Measurements from ENCODE around the gene CXCL13. TPM values are rescaled to one million over a fixed set of nuclear protein-coding genes. Genes with fewer than 3 reads are reported as not detected.

Gene CXCL13
- total and polyA plus RNA-seq, 2 of the 13 experiments (the other 11 are each of a cell fraction or from before 2014, with no cell fraction given): not detected

DNA sequence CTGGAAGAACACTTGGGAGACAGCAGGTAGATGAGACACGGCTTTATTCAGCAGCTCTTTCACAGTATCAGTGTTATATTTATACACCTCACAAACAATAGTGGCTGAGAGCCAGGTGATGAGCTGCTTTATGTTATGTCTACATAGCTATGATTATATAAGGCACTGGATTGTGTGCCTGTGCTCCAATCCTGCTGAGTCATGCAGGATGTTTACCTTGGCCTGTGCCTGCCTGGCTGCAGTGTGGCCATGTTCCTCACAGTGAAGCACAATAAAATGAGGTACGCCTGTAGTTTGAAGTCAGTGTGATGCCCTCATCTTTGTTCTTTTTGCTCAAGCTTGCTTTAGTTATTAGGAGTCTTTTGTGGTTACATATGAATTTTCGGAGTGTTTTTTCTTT, 31.3 kb downstream of the CXCL13 start (continued):
- TF ChIP-seq, protein P1, sequence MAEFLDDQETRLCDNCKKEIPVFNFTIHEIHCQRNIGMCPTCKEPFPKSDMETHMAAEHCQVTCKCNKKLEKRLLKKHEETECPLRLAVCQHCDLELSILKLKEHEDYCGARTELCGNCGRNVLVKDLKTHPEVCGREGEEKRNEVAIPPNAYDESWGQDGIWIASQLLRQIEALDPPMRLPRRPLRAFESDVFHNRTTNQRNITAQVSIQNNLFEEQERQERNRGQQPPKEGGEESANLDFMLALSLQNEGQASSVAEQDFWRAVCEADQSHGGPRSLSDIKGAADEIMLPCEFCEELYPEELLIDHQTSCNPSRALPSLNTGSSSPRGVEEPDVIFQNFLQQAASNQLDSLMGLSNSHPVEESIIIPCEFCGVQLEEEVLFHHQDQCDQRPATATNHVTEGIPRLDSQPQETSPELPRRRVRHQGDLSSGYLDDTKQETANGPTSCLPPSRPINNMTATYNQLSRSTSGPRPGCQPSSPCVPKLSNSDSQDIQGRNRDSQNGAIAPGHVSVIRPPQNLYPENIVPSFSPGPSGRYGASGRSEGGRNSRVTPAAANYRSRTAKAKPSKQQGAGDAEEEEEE (CRISPR knock-in tag; IDR thresholded peaks at IDR 0.05; ENCODE audit: borderline replicate concordance): no peak
- TF ChIP-seq MBD4 (IDR thresholded peaks at IDR 0.05; ENCODE audit: borderline replicate concordance, low read length) (no peak), CBFB (CRISPR knock-in tag; IDR thresholded peaks at IDR 0.05) (no peak), ZNF430 (CRISPR knock-in tag; IDR thresholded peaks at IDR 0.05) (no peak), PITX1 (CRISPR knock-in tag; IDR thresholded peaks at IDR 0.05) (no peak), ZNF773 (CRISPR knock-in tag; IDR thresholded peaks at IDR 0.05; ENCODE audit: borderline replicate concordance) (no peak), FOXM1 (CRISPR knock-in tag; IDR thresholded peaks at IDR 0.05) (no peak), MEF2D (CRISPR knock-in tag; IDR thresholded peaks at IDR 0.05) (no peak), ZNF207 (IDR thresholded peaks at IDR 0.05; ENCODE audit: borderline replicate concordance) (no peak), U2AF1 (optimal IDR thresholded peaks at IDR 0.05; ENCODE audit: low read depth, low read length) (no peak), CENPX (CRISPR knock-in tag; IDR thresholded peaks at IDR 0.05) (no peak), PHF20 (CRISPR knock-in tag; IDR thresholded peaks at IDR 0.05) (no peak), CREB1 (IDR thresholded peaks at IDR 0.05) (no peak), CREB1 (CRISPR knock-in tag; IDR thresholded peaks at IDR 0.05) (no peak), ATAD3A (CRISPR knock-in tag; IDR thresholded peaks at IDR 0.05) (no peak), SMAD3 (CRISPR knock-in tag; IDR thresholded peaks at IDR 0.05) (peak; percentile 86; the same call in 1 of the 2 replicates), FOXA1 (IDR thresholded peaks at IDR 0.05) (peak; percentile 15; the same call in 1 of the 2 replicates), FOXA1 (CRISPR knock-in tag; IDR thresholded peaks at IDR 0.05) (peak; percentile 97), KLF16 (CRISPR knock-in tag; IDR thresholded peaks at IDR 0.05) (peak in 1 of 2 experiments; percentile 50; a peak in 1 of 4 replicates), ZNF501 (CRISPR knock-in tag; IDR thresholded peaks at IDR 0.05) (no peak)
- TF ChIP-seq, protein P2, sequence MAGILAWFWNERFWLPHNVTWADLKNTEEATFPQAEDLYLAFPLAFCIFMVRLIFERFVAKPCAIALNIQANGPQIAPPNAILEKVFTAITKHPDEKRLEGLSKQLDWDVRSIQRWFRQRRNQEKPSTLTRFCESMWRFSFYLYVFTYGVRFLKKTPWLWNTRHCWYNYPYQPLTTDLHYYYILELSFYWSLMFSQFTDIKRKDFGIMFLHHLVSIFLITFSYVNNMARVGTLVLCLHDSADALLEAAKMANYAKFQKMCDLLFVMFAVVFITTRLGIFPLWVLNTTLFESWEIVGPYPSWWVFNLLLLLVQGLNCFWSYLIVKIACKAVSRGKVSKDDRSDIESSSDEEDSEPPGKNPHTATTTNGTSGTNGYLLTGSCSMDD (CRISPR knock-in tag; IDR thresholded peaks at IDR 0.05): no peak
- TF ChIP-seq, protein P3, sequence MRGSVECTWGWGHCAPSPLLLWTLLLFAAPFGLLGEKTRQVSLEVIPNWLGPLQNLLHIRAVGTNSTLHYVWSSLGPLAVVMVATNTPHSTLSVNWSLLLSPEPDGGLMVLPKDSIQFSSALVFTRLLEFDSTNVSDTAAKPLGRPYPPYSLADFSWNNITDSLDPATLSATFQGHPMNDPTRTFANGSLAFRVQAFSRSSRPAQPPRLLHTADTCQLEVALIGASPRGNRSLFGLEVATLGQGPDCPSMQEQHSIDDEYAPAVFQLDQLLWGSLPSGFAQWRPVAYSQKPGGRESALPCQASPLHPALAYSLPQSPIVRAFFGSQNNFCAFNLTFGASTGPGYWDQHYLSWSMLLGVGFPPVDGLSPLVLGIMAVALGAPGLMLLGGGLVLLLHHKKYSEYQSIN (CRISPR knock-in tag; IDR thresholded peaks at IDR 0.05; ENCODE audit: borderline replicate concordance): no peak
- TF ChIP-seq, protein P4, sequence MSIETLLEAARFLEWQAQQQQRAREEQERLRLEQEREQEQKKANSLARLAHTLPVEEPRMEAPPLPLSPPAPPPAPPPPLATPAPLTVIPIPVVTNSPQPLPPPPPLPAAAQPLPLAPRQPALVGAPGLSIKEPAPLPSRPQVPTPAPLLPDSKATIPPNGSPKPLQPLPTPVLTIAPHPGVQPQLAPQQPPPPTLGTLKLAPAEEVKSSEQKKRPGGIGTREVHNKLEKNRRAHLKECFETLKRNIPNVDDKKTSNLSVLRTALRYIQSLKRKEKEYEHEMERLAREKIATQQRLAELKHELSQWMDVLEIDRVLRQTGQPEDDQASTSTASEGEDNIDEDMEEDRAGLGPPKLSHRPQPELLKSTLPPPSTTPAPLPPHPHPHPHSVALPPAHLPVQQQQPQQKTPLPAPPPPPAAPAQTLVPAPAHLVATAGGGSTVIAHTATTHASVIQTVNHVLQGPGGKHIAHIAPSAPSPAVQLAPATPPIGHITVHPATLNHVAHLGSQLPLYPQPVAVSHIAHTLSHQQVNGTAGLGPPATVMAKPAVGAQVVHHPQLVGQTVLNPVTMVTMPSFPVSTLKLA (IDR thresholded peaks at IDR 0.05): no peak
- TF ChIP-seq, protein P5, sequence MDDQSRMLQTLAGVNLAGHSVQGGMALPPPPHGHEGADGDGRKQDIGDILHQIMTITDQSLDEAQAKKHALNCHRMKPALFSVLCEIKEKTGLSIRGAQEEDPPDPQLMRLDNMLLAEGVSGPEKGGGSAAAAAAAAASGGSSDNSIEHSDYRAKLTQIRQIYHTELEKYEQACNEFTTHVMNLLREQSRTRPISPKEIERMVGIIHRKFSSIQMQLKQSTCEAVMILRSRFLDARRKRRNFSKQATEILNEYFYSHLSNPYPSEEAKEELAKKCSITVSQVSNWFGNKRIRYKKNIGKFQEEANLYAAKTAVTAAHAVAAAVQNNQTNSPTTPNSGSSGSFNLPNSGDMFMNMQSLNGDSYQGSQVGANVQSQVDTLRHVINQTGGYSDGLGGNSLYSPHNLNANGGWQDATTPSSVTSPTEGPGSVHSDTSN (CRISPR knock-in tag; IDR thresholded peaks at IDR 0.05; ENCODE audit: borderline replicate concordance): no peak
- TF ChIP-seq, protein P6, sequence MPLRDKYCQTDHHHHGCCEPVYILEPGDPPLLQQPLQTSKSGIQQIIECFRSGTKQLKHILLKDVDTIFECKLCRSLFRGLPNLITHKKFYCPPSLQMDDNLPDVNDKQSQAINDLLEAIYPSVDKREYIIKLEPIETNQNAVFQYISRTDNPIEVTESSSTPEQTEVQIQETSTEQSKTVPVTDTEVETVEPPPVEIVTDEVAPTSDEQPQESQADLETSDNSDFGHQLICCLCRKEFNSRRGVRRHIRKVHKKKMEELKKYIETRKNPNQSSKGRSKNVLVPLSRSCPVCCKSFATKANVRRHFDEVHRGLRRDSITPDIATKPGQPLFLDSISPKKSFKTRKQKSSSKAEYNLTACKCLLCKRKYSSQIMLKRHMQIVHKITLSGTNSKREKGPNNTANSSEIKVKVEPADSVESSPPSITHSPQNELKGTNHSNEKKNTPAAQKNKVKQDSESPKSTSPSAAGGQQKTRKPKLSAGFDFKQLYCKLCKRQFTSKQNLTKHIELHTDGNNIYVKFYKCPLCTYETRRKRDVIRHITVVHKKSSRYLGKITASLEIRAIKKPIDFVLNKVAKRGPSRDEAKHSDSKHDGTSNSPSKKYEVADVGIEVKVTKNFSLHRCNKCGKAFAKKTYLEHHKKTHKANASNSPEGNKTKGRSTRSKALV (CRISPR knock-in tag; IDR thresholded peaks at IDR 0.05): no peak
